ENCODE data around the gene MDP1. TPM values are rescaled to one million over a fixed set of nuclear protein-coding genes. Genes with fewer than 3 reads are reported as not detected.
A peak's percentile ranks its signal among the peaks of the same experiment; 100 is the strongest.

Gene MDP1
- total RNA-seq, 1 donor from 2014 or later: 16.6 TPM

DNA sequence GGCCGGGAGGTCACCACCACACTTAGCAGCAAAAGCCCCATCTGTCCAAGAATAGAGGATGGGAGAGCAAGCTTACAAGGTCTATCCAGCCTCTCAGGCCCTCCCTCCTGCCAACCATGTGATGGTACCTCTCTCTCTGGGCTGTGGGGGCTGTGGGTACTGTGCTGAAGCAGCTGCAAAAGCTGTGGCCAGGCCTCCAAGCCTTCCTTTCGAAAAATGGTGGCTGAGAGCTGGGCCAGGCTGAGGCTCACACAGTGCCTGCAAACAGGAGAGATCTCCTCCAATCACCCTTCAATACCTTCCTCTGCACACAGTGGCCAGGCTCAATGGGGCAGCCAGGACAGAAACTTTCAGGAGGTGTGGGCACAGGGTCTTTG is 28.3 kb downstream of the MDP1 start:
- H3K27ac ChIP-seq (replicated peaks): no peak overlapping the region
- TF ChIP-seq CTCF (IDR thresholded peaks at IDR 0.05; ENCODE audit: borderline replicate concordance): no peak
- DNase-seq: no peak

DNA sequence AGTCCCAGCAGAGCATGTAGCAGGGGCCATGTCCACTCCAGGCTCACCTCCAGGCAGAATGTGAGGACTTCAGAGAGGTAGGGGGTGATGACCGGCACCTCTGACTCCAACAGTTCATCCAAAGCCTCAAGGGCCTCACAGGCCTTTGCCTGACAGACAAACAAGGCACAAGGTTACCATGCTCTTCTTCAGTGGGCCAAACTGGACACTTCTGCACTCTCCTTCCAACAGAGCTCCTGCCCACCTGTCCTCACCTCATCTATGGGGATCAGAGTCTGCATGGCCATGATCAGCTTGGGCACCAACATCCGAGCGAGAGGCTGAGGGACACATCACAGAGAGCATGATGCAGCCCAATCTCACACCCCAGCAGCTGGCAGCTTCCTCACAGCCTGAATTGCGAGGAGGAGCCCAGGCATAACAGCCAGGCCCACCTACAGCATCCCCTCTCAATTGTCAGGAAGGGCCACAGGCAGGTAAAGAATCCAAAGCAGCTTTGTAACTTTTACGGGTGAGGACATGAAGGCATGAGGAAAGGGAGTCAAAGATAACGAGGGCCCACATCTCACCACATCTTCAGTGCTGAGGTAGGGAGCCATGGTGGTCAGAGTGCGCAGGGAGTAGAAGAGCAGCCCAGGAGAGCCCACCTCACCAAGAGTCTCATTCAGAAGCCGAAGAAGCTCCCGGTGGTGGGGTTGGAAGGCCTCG is 28.9 kb downstream of the MDP1 start:
- H3K36me3 ChIP-seq: peaks cover 69% of the 10 kb centered on the region

More for the DNA sequence above, 28.3 kb downstream of the MDP1 start:
- H3K36me3 ChIP-seq: peaks cover 69% of the 10 kb centered on the region
- H3K9me3 ChIP-seq (replicated peaks): no peaks in the 10 kb centered on the region
- peak overlapping the region; percentile 83 for H3K4me3 ChIP-seq
- peaks cover 21% of the 10 kb centered on the region for H3K4me1 ChIP-seq
- intact Hi-C loops (cut with micrococcal nuclease): no loop called here
- no peaks in the 10 kb centered on the region for H3K27me3 ChIP-seq (ENCODE audit: low read depth)

DNA sequence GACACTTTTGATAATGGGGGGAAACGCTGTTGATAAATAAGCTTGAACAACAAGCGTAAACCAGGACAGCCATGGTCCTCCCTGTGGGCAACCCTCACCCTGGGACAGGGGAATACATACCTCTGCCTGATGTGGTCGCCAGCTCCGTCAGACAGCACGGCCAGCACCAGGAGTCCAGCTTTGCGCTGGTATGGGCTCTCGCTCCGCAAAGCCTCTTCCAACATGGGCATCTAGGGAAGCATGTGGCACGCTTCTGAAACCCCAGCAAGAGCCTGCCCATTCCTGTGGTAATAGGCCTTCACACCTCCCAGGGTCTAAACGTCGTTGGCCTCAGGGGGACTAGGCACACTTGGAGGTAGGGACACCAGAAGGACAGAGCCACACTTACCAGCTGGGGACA is 30.1 kb downstream of the MDP1 start:
- H3K27me3 ChIP-seq (ENCODE audit: low read depth): no peaks in the 10 kb centered on the region
- H3K36me3 ChIP-seq: peaks cover 70% of the 10 kb centered on the region
- no peak for TF ChIP-seq CTCF (IDR thresholded peaks at IDR 0.05; ENCODE audit: borderline replicate concordance)
- H3K4me3 ChIP-seq: no peak overlapping the region
- no peak overlapping the region for H3K27ac ChIP-seq (replicated peaks)
- no peaks in the 10 kb centered on the region for H3K9me3 ChIP-seq (replicated peaks)
- no peak for DNase-seq
- peaks cover 22% of the 10 kb centered on the region for H3K4me1 ChIP-seq
- intact Hi-C loops (cut with micrococcal nuclease): no loop called here

More for the DNA sequence above, 28.9 kb downstream of the MDP1 start:
- no peak for TF ChIP-seq CTCF (IDR thresholded peaks at IDR 0.05; ENCODE audit: borderline replicate concordance)
- H3K4me3 ChIP-seq: no peak overlapping the region
- no peak for DNase-seq
- intact Hi-C loops (cut with micrococcal nuclease): no loop called here
- H3K4me1 ChIP-seq: peaks cover 21% of the 10 kb centered on the region
- H3K27ac ChIP-seq (replicated peaks): no peak overlapping the region
- H3K9me3 ChIP-seq (replicated peaks): no peaks in the 10 kb centered on the region
- H3K27me3 ChIP-seq (ENCODE audit: low read depth): no peaks in the 10 kb centered on the region

DNA sequence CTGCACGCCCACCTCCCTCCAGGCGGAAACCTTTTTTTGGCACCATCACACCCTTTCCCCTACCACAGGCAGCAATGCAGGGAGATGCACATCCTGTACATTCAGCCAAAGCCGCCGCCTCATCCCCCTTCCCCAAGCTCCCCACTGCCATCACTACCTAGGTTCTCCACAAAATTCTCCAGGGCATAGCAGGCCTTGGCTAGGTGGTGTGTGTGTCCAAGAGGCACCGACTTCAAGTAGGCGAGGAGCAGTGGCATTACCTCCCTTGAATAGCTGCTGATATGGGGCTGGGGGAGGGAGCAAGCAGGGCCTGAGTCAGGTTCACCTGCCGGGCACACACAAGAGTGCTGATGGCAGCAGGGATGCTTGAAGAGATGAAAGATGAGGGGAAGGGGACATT is 30.8 kb downstream of the MDP1 start:
- Histone ChIP-seq H3K27me3 (ENCODE audit: low read depth) (no peaks in the 10 kb centered on the region), H3K4me1 (peaks cover 30% of the 10 kb centered on the region), H3K9me3 (replicated peaks) (no peaks in the 10 kb centered on the region), H3K4me3 (no peak overlapping the region), H3K27ac (replicated peaks) (no peak overlapping the region), H3K36me3 (peaks cover 65% of the 10 kb centered on the region)
- intact Hi-C loops (cut with micrococcal nuclease): no loop called here
- no peak for DNase-seq
- TF ChIP-seq CTCF (IDR thresholded peaks at IDR 0.05; ENCODE audit: borderline replicate concordance): no peak

DNA sequence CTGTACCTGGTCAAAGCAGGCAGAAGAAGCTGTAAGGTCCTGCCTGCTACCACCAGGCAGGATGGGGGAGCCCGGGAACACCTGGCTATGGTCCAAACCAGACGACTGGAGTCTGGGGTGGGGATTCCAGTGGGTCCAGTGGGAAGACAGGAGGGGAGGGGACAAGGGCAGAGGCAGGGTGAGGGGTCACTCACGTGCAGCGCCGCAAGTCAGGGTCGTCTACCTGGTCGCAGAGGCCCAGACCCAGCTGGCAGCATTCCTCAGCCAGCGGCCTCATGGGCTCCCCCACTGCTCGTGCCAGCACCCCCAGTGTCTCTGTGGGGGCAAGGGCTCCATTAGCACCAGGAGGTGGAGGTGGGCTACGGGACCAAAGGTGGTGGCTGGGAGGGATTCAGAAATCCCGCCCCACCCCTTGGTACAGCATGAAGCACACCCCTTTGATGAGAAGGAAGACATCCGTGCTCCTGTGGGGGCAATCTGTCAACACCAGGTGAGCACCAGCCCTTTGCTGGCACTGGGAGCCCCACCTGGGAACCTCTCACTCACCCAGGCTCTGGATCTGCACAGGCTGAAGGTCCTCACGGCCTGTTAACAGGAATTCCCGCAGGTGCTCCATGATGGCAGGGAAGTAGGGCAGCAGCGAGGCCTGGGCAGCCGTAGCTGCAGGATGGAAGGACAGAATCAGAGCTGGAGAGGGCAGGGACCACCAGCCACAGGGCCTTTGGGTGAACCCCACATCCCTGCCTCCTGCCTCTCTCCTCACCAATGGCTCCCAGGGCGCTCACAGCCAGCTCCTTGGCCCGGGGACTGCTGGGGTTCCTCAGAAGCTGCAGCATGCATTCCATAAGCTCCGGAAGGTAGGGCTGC is 31.5 kb downstream of the MDP1 start:
- no peak overlapping the region for H3K27ac ChIP-seq (replicated peaks)
- H3K4me3 ChIP-seq: no peak overlapping the region
- H3K9me3 ChIP-seq (replicated peaks): no peaks in the 10 kb centered on the region
- DNase-seq: no peak
- H3K4me1 ChIP-seq: peaks cover 36% of the 10 kb centered on the region
- no peak for TF ChIP-seq CTCF (IDR thresholded peaks at IDR 0.05; ENCODE audit: borderline replicate concordance)
- H3K27me3 ChIP-seq (ENCODE audit: low read depth): no peaks in the 10 kb centered on the region
- intact Hi-C loops (cut with micrococcal nuclease): no loop called here
- peaks cover 68% of the 10 kb centered on the region for H3K36me3 ChIP-seq
